SK-N-SH (cell line): ENCODE data around the gene KRTAP3-2. TPM values are rescaled to one million over a fixed set of nuclear protein-coding genes. Genes with fewer than 3 reads are reported as not detected.

Experiments used
- CTCF ChIA-PET: fragments of 300-600, 350-600 bp; formaldehyde crosslinking; extraction: SDS; loops from one replicate; lab custom pipeline; 2021; lab: Yijun Ruan, JAX
- POLR2A ChIA-PET: fragments of 350-600 bp; sonication (Branson Sonifier 250); formaldehyde crosslinking; extraction: SDS; loops from one replicate; lab custom pipeline; 2020; ENCODE audit warnings: antibody characterized with exemption, inconsistent platforms; lab: Yijun Ruan, JAX
- DNase-seq: peaks from one replicate; pipeline ENCODE4 v3.0.0; 2012
- H2AFZ ChIP-seq: fragments of 200-600 bp; sonication (generic); 2 replicates; pipeline ENCODE4 v1.8.1; 2016; ENCODE audit warnings: antibody characterized with exemption, mild to moderate bottlenecking, low read depth
- H3F3A ChIP-seq: fragments of 200-600 bp; sonication (generic); replicated peaks from 2 replicates; pipeline ENCODE3; 2016; ENCODE audit warnings: antibody characterized with exemption, mild to moderate bottlenecking; ENCODE audit not compliant: insufficient read depth
- H3K27ac ChIP-seq, 2 experiments: fragments of 200-500 bp in 1 of 2; fragments of 200-600 bp in 1 of 2; sonication (Bioruptor generic) in 1 of 2; sonication (generic), shearing (Covaris generic) in 1 of 2; 2 replicates each; pipeline versions ENCODE4 v1.5.1 to v1.6.1; 2014 to 2016; ENCODE audit warnings: low read depth in 2 of 2, inconsistent platforms in 1 of 2, low read length in 1 of 2, mild to moderate bottlenecking in 1 of 2, mixed read lengths in 1 of 2
- H3K27me3 ChIP-seq: fragments of 200-600 bp; sonication (generic), shearing (Covaris generic); 2 replicates; pipeline ENCODE4 v1.6.1; 2016; ENCODE audit warnings: mixed run types; ENCODE audit not compliant: insufficient read depth
- H3K36me3 ChIP-seq, 2 experiments: fragments of 200-500 bp in 1 of 2; fragments of 200-600 bp in 1 of 2; sonication (Bioruptor generic) in 1 of 2; sonication (generic) in 1 of 2; replicated peaks in 1 of 2; 2 replicates each; pipeline versions ENCODE3 to v1.5.1; 2014 to 2016; ENCODE audit warnings: low read length in 1 of 2, mild to moderate bottlenecking in 1 of 2; ENCODE audit not compliant: insufficient read depth in 2 of 2, control insufficient read depth in 1 of 2
- H3K4me1 ChIP-seq, 2 experiments: fragments of 200-500 bp in 1 of 2; fragments of 200-600 bp in 1 of 2; sonication (Bioruptor generic) in 1 of 2; sonication (generic), shearing (Covaris generic) in 1 of 2; 2 replicates each; pipeline versions ENCODE4 v1.5.1 to v1.6.1; 2014 to 2016; ENCODE audit warnings: low read depth in 1 of 2, low read length in 1 of 2, mixed run types in 1 of 2; ENCODE audit not compliant: insufficient read depth in 2 of 2, control insufficient read depth in 1 of 2
- H3K4me2 ChIP-seq: fragments of 200-600 bp; sonication (generic), shearing (Covaris generic); 2 replicates; pipeline ENCODE4 v1.6.1; 2017; ENCODE audit warnings: mixed run types
- H3K4me3 ChIP-seq, 2 experiments: fragments of 200-500 bp in 1 of 2; fragments of 200-600 bp in 1 of 2; sonication (Bioruptor generic) in 1 of 2; sonication (generic), shearing (Covaris generic) in 1 of 2; 2 replicates each; pipeline versions ENCODE4 v1.5.1 to v1.8.1; 2014 to 2016; ENCODE audit warnings: low read depth in 2 of 2, inconsistent platforms in 1 of 2, low read length in 1 of 2, mild to moderate bottlenecking in 1 of 2, mixed read lengths in 1 of 2, moderate library complexity in 1 of 2
- H3K79me2 ChIP-seq: fragments of 200-600 bp; sonication (generic); 2 replicates; pipeline ENCODE4 v1.8.1; 2017; ENCODE audit warnings: mild to moderate bottlenecking; ENCODE audit not compliant: insufficient read depth
- H3K9ac ChIP-seq: fragments of 200-600 bp; sonication (generic); 2 replicates; pipeline ENCODE4 v1.6.1; 2017; ENCODE audit warnings: mixed run types
- H3K9me2 ChIP-seq: fragments of 200-600 bp; sonication (generic); 2 replicates; pipeline ENCODE4 v1.6.1; 2017; ENCODE audit warnings: mixed run types
- H3K9me3 ChIP-seq: fragments of 200-600 bp; sonication (generic); 2 replicates; pipeline ENCODE4 v1.6.1; 2017; ENCODE audit warnings: mixed run types, mild to moderate bottlenecking, moderate library complexity
- H4K20me1 ChIP-seq: fragments of 200-600 bp; sonication (generic); 2 replicates; pipeline ENCODE4 v1.6.1; 2017; ENCODE audit warnings: mild to moderate bottlenecking, mixed run types; ENCODE audit not compliant: insufficient read depth
- CHD2 ChIP-seq: fragments of 150-350 bp; IDR thresholded peaks from 2 replicates; pipeline ENCODE4 v1.6.1; 2018; ENCODE audit warnings: low read length; ENCODE audit not compliant: partially characterized antibody
- ELF1 ChIP-seq: IDR thresholded peaks from 2 replicates; pipeline ENCODE4 v1.4.0; 2012
- EP300 ChIP-seq, 2 experiments: IDR thresholded peaks; 2 replicates each; pipeline versions ENCODE4 v1.4.0 to v1.6.1; 2012; ENCODE audit warnings: borderline replicate concordance in 1 of 2, low read depth in 1 of 2, low read length in 1 of 2
- FOXJ3 ChIP-seq: sonication (generic); formaldehyde crosslinking; IDR thresholded peaks from 2 replicates; pipeline ENCODE4 v1.5.1; 2020; ENCODE audit warnings: mild to moderate bottlenecking, missing genetic modification reagents
- FOXM1 ChIP-seq: IDR thresholded peaks from 2 replicates; pipeline ENCODE4 v1.4.0; 2012; ENCODE audit warnings: low read depth, mild to moderate bottlenecking
- GATA2 ChIP-seq: sonication (generic); formaldehyde crosslinking; IDR thresholded peaks from 2 replicates; pipeline ENCODE4 v1.5.0; 2020; ENCODE audit warnings: mild to moderate bottlenecking, missing genetic modification reagents
- JUND ChIP-seq: IDR thresholded peaks from 2 replicates; pipeline ENCODE4 v1.4.0; 2012
- MEF2A ChIP-seq: IDR thresholded peaks from 2 replicates; pipeline ENCODE4 v1.4.0; 2012; ENCODE audit warnings: low read depth, borderline replicate concordance
- NRF1 ChIP-seq: IDR thresholded peaks from 2 replicates; pipeline ENCODE4 v1.6.1; 2012; ENCODE audit warnings: low read depth, mild to moderate bottlenecking, low read length
- RCOR1 ChIP-seq: fragments of 150-350 bp; IDR thresholded peaks from 2 replicates; pipeline ENCODE4 v1.6.1; 2017; ENCODE audit warnings: antibody characterized with exemption, low read length
- SIN3A ChIP-seq: IDR thresholded peaks from 2 replicates; pipeline ENCODE4 v1.6.1; 2012; ENCODE audit warnings: low read depth, mild to moderate bottlenecking, low read length, moderate library complexity, borderline replicate concordance
- SMC3 ChIP-seq: IDR thresholded peaks from 2 replicates; pipeline ENCODE4 v1.6.1; 2012; ENCODE audit warnings: low read depth, low read length, improper control_type of control experiment
- TEAD4 ChIP-seq: IDR thresholded peaks from 2 replicates; pipeline ENCODE4 v1.4.0; 2012; ENCODE audit warnings: mild to moderate bottlenecking, borderline replicate concordance; ENCODE audit not compliant: insufficient read depth
- YY1 ChIP-seq: IDR thresholded peaks from 2 replicates; pipeline ENCODE4 v1.4.0; 2012; ENCODE audit warnings: low read depth, mild to moderate bottlenecking
- WGBS: methylation state at CpG from one replicate; pipeline ENCODE4 v1.1.6; 2017; ENCODE audit warnings: low lambda C conversion rate; 5-methylcytosine and 5-hydroxymethylcytosine counted together
- polyA plus RNA-seq, 3 experiments: library from polyadenylated mRNA; depleted of rRNA; stranded (reverse); fragments of >200 nt; gene quantifications; 2 replicates each; pipeline ENCODE4 v1.2.3, GENCODE V29; 2012
- TF ChIP-seq, protein P1 (sequence below): IDR thresholded peaks from 2 replicates; pipeline ENCODE4 v1.4.0; 2012; ENCODE audit warnings: low read depth
- TF ChIP-seq, protein P2 (sequence below): fragments of 200-600 bp; sonication (generic); IDR thresholded peaks from 2 replicates; pipeline ENCODE4 v1.6.1; 2017; ENCODE audit warnings: antibody characterized with exemption, mild to moderate bottlenecking, moderate library complexity
- TF ChIP-seq, protein P3 (sequence below): IDR thresholded peaks from 2 replicates; pipeline ENCODE4 v1.4.0; 2012; ENCODE audit warnings: low read depth, borderline replicate concordance
- TF ChIP-seq, protein P4 (sequence below): IDR thresholded peaks from 2 replicates; pipeline ENCODE4; 2012

KRTAP3-2 gene
- polyA plus RNA-seq, 1 of the 3 experiments (the other 2 are of a cell fraction), result not detected

DNA sequence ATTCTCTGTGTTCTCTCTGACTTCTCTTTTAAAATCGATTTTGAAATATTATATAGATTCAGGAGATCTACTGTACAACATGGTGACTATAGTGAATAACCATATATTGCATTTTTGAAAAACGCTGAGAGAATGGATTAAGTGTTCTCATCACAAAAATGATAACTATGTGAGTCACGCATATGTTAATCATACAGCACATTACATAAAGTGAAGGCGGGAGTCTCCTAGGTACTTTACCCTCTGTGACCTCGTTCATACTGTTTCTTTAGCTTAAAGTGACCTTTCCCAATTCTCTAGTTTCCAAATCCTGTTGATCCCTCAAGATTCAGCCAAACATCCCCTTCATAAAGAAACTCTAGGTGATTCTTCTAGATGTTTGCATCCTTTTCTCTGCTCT, 3.1 kb upstream of the KRTAP3-2 start:
- H3K9ac ChIP-seq, result no peak overlapping the region
- H2AFZ ChIP-seq, result no peak overlapping the region
- DNase-seq, result no peak

DNA sequence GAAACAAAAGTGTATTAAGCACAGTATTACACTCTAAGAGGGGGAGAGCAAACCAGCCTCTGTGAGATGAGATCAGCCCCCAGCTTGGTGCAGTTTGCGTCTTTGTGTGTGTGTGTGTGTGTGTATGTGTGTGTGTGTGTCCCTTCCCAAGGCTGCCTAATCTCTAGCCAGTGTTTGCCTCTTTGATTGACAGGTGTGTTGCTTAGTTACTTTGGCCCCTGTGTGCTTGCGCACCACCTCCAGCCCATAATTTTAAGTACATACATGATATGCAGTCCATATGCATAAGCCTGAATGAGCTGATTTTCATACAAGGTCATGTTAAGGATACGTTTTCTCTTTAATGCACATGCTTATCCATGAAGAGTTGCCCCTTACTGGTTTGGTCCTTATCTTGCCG, 2.1 kb upstream of the KRTAP3-2 start:
- Histone ChIP-seq H3F3A (no peaks in the 10 kb centered on the region), H3K9me2 (no peaks in the 10 kb centered on the region), H3K9me3 (no peaks in the 10 kb centered on the region), H3K79me2 (no peaks in the 10 kb centered on the region), H3K9ac (no peak overlapping the region), H3K4me2 (no peak overlapping the region), H4K20me1 (no peaks in the 10 kb centered on the region)
- no peak for DNase-seq
- CTCF ChIA-PET, result no interaction called here
- TF ChIP-seq SIN3A (no peak), ELF1 (no peak), MEF2A (no peak), SMC3 (no peak), NRF1 (no peak), GATA2 (CRISPR knock-in tag) (no peak), EP300 (IDR thresholded peaks at IDR 0.05; ENCODE audit: borderline replicate concordance in 1 of 2, low read depth in 1 of 2, low read length in 1 of 2) (no peak), TEAD4 (no peak), YY1 (no peak)
- TF ChIP-seq, protein P1, sequence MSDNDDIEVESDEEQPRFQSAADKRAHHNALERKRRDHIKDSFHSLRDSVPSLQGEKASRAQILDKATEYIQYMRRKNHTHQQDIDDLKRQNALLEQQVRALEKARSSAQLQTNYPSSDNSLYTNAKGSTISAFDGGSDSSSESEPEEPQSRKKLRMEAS, result no peak
- TF ChIP-seq, protein P2, sequence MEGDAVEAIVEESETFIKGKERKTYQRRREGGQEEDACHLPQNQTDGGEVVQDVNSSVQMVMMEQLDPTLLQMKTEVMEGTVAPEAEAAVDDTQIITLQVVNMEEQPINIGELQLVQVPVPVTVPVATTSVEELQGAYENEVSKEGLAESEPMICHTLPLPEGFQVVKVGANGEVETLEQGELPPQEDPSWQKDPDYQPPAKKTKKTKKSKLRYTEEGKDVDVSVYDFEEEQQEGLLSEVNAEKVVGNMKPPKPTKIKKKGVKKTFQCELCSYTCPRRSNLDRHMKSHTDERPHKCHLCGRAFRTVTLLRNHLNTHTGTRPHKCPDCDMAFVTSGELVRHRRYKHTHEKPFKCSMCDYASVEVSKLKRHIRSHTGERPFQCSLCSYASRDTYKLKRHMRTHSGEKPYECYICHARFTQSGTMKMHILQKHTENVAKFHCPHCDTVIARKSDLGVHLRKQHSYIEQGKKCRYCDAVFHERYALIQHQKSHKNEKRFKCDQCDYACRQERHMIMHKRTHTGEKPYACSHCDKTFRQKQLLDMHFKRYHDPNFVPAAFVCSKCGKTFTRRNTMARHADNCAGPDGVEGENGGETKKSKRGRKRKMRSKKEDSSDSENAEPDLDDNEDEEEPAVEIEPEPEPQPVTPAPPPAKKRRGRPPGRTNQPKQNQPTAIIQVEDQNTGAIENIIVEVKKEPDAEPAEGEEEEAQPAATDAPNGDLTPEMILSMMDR, result no peak
- TF ChIP-seq, protein P3, sequence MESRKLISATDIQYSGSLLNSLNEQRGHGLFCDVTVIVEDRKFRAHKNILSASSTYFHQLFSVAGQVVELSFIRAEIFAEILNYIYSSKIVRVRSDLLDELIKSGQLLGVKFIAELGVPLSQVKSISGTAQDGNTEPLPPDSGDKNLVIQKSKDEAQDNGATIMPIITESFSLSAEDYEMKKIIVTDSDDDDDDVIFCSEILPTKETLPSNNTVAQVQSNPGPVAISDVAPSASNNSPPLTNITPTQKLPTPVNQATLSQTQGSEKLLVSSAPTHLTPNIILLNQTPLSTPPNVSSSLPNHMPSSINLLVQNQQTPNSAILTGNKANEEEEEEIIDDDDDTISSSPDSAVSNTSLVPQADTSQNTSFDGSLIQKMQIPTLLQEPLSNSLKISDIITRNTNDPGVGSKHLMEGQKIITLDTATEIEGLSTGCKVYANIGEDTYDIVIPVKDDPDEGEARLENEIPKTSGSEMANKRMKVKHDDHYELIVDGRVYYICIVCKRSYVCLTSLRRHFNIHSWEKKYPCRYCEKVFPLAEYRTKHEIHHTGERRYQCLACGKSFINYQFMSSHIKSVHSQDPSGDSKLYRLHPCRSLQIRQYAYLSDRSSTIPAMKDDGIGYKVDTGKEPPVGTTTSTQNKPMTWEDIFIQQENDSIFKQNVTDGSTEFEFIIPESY, result no peak
- TF ChIP-seq, all 33 proteins: peak for 0
- H2AFZ ChIP-seq, result no peak overlapping the region
- WGBS, result 30% methylated on average over 4 of the region's 4 CpGs
- H3K27ac ChIP-seq, result no peak overlapping the region
- no peaks in the 10 kb centered on the region for H3K36me3 ChIP-seq
- POLR2A ChIA-PET, result no interaction called here
- peaks cover 44% of the 10 kb centered on the region; the same call in 1 of the 2 replicates for H3K27me3 ChIP-seq
- no peak overlapping the region for H3K4me3 ChIP-seq
- H3K4me1 ChIP-seq, result no peaks in the 10 kb centered on the region

More for the DNA sequence above, 3.1 kb upstream of the KRTAP3-2 start:
- H3K79me2 ChIP-seq, result no peaks in the 10 kb centered on the region
- ChIA-PET CTCF (no interaction called here), POLR2A (no interaction called here)
- peaks cover 37% of the 10 kb centered on the region; the same call in 1 of the 2 replicates for H3K27me3 ChIP-seq
- TF ChIP-seq TEAD4, result no peak
- TF ChIP-seq, protein P1, result no peak
- TF ChIP-seq, protein P3, result no peak
- no peak for TF ChIP-seq SMC3
- TF ChIP-seq FOXM1, result no peak
- TF ChIP-seq, protein P4, sequence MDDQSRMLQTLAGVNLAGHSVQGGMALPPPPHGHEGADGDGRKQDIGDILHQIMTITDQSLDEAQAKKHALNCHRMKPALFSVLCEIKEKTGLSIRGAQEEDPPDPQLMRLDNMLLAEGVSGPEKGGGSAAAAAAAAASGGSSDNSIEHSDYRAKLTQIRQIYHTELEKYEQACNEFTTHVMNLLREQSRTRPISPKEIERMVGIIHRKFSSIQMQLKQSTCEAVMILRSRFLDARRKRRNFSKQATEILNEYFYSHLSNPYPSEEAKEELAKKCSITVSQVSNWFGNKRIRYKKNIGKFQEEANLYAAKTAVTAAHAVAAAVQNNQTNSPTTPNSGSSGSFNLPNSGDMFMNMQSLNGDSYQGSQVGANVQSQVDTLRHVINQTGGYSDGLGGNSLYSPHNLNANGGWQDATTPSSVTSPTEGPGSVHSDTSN, result no peak
- TF ChIP-seq EP300 (IDR thresholded peaks at IDR 0.05; ENCODE audit: borderline replicate concordance in 1 of 2, low read depth in 1 of 2, low read length in 1 of 2), result no peak
- TF ChIP-seq JUND, result no peak
- TF ChIP-seq YY1, result no peak
- no peak for TF ChIP-seq ELF1
- TF ChIP-seq RCOR1, result no peak
- no peak for TF ChIP-seq FOXJ3 (CRISPR knock-in tag)
- TF ChIP-seq CHD2, result no peak
- H4K20me1 ChIP-seq, result no peaks in the 10 kb centered on the region
- H3K36me3 ChIP-seq, result no peaks in the 10 kb centered on the region
- H3K9me3 ChIP-seq, result no peaks in the 10 kb centered on the region
- H3K9me2 ChIP-seq, result no peaks in the 10 kb centered on the region
- WGBS, result 4% methylated on average over 5 of the region's 5 CpGs
- no peak overlapping the region for H3K4me2 ChIP-seq
- H3K27ac ChIP-seq, result no peak overlapping the region
- H3K4me1 ChIP-seq, result no peaks in the 10 kb centered on the region
- H3F3A ChIP-seq, result no peaks in the 10 kb centered on the region
- no peak overlapping the region for H3K4me3 ChIP-seq
